Urothelium cell line (cell line): Measurements from ENCODE around the gene PPP2R5D.

Source experiments
- DNase-seq: peaks from one replicate; pipeline ENCODE4 v3.0.0; 2011; ENCODE audit warnings: low spot score, mixed read lengths
- FAIRE-seq: peaks from 2 replicates; lab custom pipeline; 2011; peaks lifted over from hg19 to GRCh38; lab: Jason Lieb, UNC

PPP2R5D gene

GRCh38 chr6:42963179-42963854 is 21.1 kb upstream of the PPP2R5D start:
- DNase-seq (no peak), FAIRE-seq (no peak)

DNA sequence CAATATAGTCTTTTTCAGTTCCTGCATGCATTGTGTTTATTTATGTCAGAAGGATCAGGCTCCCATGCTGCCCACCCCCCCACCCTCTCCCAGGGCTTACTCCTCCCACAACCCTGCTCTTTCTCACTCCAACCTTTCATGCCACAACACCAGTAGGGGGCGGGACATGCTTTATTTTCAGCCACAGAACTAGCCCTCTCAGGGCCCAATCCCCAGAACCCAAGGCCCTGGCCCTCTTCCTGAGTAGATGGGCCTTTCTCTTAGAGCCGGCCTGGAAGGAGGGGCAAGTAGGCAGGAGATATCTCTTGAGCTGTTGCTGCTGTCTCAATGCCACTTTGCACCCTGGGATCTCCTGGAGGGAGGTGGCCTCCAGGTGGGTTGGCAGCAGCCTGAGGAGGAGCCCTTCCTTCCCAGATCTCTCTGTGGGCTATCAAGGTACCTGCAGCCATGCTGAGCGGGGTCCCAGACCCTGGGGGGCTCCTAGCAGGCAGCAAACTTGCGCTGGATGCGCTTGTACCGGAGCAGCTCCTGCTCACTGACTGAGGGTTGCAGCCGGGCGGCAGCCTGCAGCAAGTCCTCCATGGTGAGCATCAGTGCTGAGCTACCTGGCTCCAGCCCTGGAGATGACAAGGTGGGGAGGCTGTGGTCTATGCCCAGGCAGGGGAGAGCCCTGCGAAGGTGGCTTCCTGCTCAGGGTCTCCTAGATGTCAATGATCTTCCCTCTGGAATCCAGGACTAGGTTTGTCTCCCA is 20.3 kb upstream of the PPP2R5D start:
- FAIRE-seq (no peak), DNase-seq (peak; percentile 47)

GRCh38 chr6:42966571-42966970 is 17.8 kb upstream of the PPP2R5D start:
- no peak for FAIRE-seq

DNA sequence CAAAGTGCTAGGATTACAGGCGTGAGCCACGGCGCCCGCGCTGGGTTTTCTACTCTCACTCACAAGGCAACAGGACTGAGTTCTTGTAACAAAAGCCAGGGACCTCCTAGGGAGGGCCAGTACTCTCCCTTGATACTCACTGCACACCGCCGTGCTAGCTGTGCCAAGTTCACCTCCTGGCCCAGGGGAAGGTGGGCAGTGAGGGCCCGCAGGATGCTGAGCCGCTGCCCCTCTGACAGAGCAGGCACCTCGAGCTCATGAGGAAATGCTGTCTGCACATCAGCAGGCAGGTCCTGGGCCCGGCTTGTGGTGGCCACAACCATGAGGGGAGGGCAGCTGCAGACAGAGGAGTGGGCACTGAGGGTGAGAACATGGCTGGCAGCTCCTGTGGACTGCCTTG is 17.1 kb upstream of the PPP2R5D start:
- no peak for FAIRE-seq

More at GRCh38 chr6:42966571-42966970, 17.8 kb upstream of the PPP2R5D start:
- DNase-seq, result no peak

GRCh38 chr6:42968126-42968701 is 16.2 kb upstream of the PPP2R5D start:
- no peak for DNase-seq
- no peak for FAIRE-seq

More for the DNA sequence above, 17.1 kb upstream of the PPP2R5D start:
- DNase-seq, result no peak

DNA sequence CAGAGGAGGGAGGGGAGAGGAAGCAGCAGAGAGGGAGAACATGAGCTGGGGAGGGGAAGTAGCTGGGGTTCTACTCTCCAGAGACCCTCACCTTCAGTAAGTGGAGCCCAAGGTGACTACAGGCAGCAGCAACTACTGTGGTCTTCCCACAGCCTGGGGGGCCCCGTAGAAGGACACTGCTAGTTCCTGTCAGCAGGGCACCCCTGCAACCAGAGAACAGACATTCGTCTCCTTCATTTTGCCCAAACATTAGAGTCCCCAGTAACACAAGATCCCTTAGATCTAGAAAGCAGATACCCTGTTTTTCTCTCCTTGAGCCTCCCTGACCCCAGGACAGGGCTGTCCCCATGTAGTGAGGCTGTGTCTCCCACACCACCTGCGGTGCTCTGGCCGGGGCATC is 15.6 kb upstream of the PPP2R5D start:
- no peak for FAIRE-seq
- no peak for DNase-seq

GRCh38 chr6:42969431-42969830 is 14.9 kb upstream of the PPP2R5D start:
- no peak for DNase-seq
- FAIRE-seq, result no peak

DNA sequence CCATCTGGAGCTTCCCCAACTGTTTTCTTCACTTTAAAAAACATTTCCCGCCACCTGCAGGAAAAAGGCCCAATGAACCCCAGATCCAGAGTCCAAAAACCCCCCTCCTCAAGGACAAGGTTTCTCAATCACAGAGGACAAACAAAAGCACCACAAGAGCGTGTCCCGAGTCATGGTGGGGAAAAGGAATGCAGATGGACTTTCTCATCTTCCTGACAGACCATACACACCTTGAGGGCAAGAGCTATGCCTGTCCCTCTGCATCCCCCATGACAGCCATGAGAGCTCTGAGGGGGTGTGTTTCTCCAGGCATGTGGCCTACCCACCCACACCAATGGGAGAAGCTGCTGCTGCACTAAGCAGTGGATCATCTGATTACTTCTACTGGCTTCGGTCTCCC is 14.4 kb upstream of the PPP2R5D start:
- DNase-seq (no peak), FAIRE-seq (no peak)

GRCh38 chr6:42970871-42971612 is 13.3 kb upstream of the PPP2R5D start:
- FAIRE-seq, result no peak
- peak; percentile 53 for DNase-seq

GRCh38 chr6:42971746-42972327 is 12.5 kb upstream of the PPP2R5D start:
- DNase-seq (no peak), FAIRE-seq (no peak)

DNA sequence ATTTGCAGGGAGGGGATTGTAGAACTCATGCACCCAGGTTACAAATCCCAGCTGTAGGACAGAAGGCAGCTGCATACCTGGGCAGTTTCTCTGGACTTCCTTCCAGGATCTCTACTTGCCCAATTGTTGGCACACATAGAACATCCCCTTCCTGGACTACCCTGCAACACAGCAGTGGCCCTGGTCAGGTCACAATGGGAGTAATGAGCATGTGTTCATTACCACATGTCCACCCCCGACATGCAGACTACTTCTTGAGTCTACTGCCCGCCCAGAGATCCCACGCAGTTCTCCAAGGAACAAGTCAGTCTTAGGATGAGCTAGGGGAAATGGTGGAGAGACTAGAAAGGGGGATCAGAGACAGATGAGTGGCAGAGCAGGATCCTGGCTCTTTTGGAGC is 10.4 kb upstream of the PPP2R5D start:
- FAIRE-seq, result no peak
- no peak for DNase-seq

DNA sequence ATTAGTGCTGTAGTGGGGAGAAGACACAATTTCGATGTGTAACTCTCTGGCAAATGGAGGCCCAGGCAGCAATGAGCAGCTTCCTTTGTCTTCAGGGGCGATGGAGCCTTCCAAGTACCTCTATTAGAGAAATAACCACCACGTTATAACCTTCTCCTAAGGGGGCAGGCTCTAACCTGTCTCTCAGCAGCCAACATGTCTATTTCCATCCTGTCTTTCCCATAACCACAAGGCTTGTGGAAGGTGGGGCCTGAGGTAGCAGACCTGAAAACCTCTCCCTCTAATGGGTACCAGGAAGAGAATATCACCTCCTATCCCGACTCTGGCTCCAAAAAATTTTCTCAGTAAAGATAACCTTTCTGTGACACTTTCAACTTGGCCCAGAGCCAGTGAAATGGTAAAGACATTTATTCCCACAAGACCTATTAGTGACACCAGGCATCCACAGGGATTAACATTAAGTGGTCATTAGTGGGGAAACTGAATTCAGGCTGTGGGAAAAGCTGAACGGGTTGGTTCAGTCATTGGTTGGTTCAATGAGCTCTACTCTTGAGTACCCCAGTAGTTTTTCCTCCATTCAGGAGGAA is 9.4 kb upstream of the PPP2R5D start:
- DNase-seq, result no peak
- no peak for FAIRE-seq

- DNase-seq (peak; percentile 40), FAIRE-seq (no peak)
Measured at GRCh38 chr6:42978487-42978838, 5.9 kb upstream of the PPP2R5D start.

- peak; percentile 84 for DNase-seq
- no peak for FAIRE-seq
Measured at GRCh38 chr6:42978839-42979522, 5.4 kb upstream of the PPP2R5D start, which contains the start of gene PEX6. TSS of gene PEX6 (minus strand) at chr6:42979181. CDS start at chr6:42979150, 31 bp downstream.

GRCh38 chr6:42979523-42980177 is 4.7 kb upstream of the PPP2R5D start:
- DNase-seq, result peak; percentile 26
- no peak for FAIRE-seq

DNA sequence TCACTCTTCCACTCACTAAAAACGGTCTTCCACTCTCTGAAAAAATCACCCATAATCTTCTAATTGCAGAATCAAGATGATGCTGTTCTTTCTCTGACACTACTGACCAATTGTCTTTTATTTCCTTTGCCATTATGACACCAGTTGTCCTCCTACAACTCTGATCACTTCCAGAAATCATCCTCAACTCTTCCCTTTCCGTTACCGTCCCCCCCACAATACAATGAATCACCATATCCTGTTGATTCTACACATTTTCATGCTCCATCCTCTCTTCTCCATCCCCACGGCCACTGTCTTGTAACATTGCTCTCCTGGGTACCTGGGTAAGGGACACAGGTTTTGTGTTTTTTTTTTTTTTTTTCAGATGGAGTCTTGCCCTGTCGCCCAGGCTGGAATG is 2.5 kb upstream of the PPP2R5D start:
- DNase-seq (no peak), FAIRE-seq (no peak)

- no peak for FAIRE-seq
Measured at GRCh38 chr6:42984924-42985475, 630 bp downstream of the PPP2R5D start.

GRCh38 chr6:42987533-42988451 is 3.4 kb downstream of the PPP2R5D start:
- no peak for DNase-seq
- no peak for FAIRE-seq

More at GRCh38 chr6:42984924-42985475, 630 bp downstream of the PPP2R5D start:
- peak; percentile 15 for DNase-seq
